Cardiac muscle cell (in vitro differentiated cells and primary cell): ENCODE measurements around the gene SNRNP48. TPM values are rescaled to one million over a fixed set of nuclear protein-coding genes. Genes with fewer than 3 reads are reported as not detected.

ENCODE experiments used
- DNase-seq, 2 donors: peaks; one replicate each; pipeline versions ENCODE4 v3.0.0 to v3.0.0-alpha.2; 2010 to 2017; ENCODE audit warnings: low read depth in 1 of 2, low spot score in 1 of 2
- H3K27ac ChIP-seq: fragments of 200-600 bp; sonication (generic); 2 replicates; pipeline ENCODE4 v1.5.1; 2016
- H3K27me3 ChIP-seq: fragments of 200-600 bp; sonication (generic); 2 replicates; pipeline ENCODE4 v1.6.0; 2016; ENCODE audit warnings: control low read depth
- H3K36me3 ChIP-seq: fragments of 200-600 bp; sonication (generic); 2 replicates; pipeline ENCODE4 v1.5.1; 2016; ENCODE audit warnings: control low read depth
- H3K4me1 ChIP-seq: fragments of 200-600 bp; sonication (generic); 2 replicates; pipeline ENCODE4 v1.8.1; 2017; ENCODE audit warnings: low read depth, mild to moderate bottlenecking, mixed run types
- H3K4me3 ChIP-seq: fragments of 200-600 bp; sonication (generic); 2 replicates; pipeline ENCODE4 v1.5.1; 2016; ENCODE audit warnings: mild to moderate bottlenecking
- H3K9me3 ChIP-seq: fragments of 200-600 bp; sonication (generic); 2 replicates; pipeline ENCODE4 v1.5.1; 2017; ENCODE audit warnings: low read depth, mild to moderate bottlenecking, control low read depth
- polyA plus RNA-seq: library from polyadenylated mRNA; unstranded; fragments of >200 nt; fragmentation: Nextera tagmentation; extraction: Ambion mirVana; gene quantifications from 2 replicates; pipeline ENCODE4 v1.2.1, GENCODE V29; 2016
- total RNA-seq: library from RNA; depleted of rRNA; stranded (reverse); fragments of >200 nt; gene quantifications from 2 replicates; pipeline ENCODE4 v1.2.3, GENCODE V29; 2016
- TF ChIP-seq, protein P1 (sequence below): IDR thresholded peaks from 2 replicates; pipeline ENCODE4 v1.5.1; 2012; ENCODE audit warnings: low read depth, mild to moderate bottlenecking, low read length

The SNRNP48 gene
- total and polyA plus RNA-seq, 2 experiments from 2014 or later = 9.2 to 24.8 TPM

DNA sequence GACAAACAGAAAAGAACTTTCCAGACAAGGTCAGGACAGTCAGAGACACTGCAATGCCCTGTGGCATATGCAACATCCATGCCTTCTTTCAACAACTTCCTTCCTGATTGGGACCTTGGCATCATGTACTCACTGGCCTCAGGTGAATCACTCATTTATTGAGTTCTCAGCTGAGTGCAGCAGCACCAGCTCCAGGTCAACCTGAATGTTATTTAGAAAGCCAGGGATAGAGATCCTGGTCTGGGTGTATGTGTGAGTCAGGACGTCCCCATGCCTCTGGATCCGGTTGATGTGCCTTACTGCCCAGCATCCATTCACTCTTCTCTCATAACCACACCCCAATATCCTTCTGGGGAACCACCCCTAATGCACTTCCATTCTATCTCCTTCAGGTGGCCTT is 54.4 kb downstream of the SNRNP48 start:
- no peak for DNase-seq
- Histone ChIP-seq H3K27me3 (no peaks in the 10 kb centered on the region), H3K27ac (no peak overlapping the region), H3K9me3 (no peaks in the 10 kb centered on the region), H3K4me3 (no peak overlapping the region), H3K36me3 (no peaks in the 10 kb centered on the region), H3K4me1 (no peaks in the 10 kb centered on the region)
- TF ChIP-seq, protein P1, sequence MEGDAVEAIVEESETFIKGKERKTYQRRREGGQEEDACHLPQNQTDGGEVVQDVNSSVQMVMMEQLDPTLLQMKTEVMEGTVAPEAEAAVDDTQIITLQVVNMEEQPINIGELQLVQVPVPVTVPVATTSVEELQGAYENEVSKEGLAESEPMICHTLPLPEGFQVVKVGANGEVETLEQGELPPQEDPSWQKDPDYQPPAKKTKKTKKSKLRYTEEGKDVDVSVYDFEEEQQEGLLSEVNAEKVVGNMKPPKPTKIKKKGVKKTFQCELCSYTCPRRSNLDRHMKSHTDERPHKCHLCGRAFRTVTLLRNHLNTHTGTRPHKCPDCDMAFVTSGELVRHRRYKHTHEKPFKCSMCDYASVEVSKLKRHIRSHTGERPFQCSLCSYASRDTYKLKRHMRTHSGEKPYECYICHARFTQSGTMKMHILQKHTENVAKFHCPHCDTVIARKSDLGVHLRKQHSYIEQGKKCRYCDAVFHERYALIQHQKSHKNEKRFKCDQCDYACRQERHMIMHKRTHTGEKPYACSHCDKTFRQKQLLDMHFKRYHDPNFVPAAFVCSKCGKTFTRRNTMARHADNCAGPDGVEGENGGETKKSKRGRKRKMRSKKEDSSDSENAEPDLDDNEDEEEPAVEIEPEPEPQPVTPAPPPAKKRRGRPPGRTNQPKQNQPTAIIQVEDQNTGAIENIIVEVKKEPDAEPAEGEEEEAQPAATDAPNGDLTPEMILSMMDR = no peak

DNA sequence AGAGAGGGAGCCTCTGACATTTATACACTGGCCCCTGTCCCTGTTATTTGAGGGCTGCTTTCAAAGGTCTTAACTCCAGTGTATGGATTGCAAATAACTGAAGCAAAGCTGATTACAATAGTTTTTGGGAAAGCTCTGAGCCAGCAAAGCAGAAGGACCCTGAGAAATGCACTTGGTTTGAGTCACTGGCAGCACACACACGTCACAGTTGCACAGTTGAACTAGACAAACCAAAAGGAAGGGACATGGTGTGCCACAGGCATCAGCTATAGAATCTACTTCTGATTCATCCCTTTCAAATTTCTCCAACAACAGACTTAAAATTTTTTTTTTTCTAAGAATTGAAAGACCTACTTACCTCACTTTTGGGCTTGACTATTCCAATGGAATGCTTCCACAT is 56.4 kb downstream of the SNRNP48 start:
- Histone ChIP-seq H3K27me3 (peaks cover 8% of the 10 kb centered on the region), H3K4me3 (no peak overlapping the region), H3K36me3 (no peaks in the 10 kb centered on the region), H3K27ac (no peak overlapping the region), H3K9me3 (no peaks in the 10 kb centered on the region), H3K4me1 (no peaks in the 10 kb centered on the region)
- TF ChIP-seq, protein P1 = no peak
- peak in 1 of 2 donors; percentile 17 for DNase-seq

DNA sequence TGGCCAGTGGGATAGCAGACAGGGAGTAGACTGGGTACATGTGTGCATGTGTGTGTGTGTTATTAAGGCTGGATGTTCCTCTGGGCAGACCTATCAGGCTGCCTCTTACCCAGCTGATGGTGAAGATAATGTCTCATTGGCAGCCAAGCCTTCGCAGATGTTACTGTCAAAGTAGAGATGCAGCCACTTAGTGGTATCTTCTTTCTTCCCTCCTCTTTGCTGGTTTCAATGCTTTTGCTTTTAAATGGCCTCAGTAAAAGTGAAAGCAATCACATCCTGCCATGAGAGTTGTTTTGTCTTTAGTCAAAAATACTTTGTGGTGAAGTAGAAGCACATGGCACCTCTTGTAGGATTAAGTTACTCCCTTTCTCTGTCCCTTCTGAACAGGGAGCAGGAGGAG is 57.5 kb downstream of the SNRNP48 start:
- Histone ChIP-seq H3K4me3 (no peak overlapping the region), H3K27me3 (peaks cover 8% of the 10 kb centered on the region), H3K36me3 (no peaks in the 10 kb centered on the region), H3K9me3 (no peaks in the 10 kb centered on the region), H3K4me1 (no peaks in the 10 kb centered on the region), H3K27ac (no peak overlapping the region)
- no peak for DNase-seq
- TF ChIP-seq, protein P1 = no peak

DNA sequence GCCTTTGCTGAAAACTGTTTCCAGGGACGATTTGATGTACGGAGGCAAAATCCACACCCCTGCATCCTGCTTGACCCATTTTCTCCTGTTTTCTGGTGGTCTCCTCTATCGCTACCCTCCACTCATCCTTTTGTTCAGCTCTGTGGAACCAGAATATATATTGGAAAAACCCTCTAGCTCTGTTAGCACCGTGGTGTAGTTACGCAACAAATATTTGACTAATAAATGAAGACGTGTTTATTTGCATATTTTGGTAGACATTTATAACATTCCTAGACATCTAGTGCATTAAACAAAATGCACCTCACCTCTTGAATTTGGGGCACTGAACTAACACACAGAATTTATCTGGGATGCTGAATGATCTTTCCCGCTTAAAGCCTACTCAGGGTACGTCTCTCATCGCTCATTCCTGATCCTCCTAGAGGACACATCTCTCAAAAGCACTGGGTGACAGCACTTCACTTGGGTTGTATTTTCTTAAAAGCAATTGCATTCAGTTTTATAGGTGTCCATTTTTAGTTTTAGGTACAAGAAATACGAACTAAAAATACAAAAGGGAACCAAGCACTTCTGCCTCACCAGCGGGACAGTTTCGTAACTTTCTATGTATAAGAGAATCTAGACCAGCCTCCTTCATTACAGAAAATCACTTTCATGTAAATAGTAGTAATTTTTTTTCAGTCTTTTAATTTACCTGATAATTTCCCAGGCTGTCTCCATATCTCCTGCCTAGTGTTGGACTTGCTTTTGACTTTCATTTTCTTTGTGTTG is 59.2 kb downstream of the SNRNP48 start:
- no peaks in the 10 kb centered on the region for H3K9me3 ChIP-seq
- DNase-seq = no peak
- no peaks in the 10 kb centered on the region for H3K4me1 ChIP-seq
- peaks cover 8% of the 10 kb centered on the region for H3K27me3 ChIP-seq
- H3K36me3 ChIP-seq = no peaks in the 10 kb centered on the region
- no peak overlapping the region for H3K27ac ChIP-seq
- no peak overlapping the region for H3K4me3 ChIP-seq
- TF ChIP-seq, protein P1 = no peak

DNA sequence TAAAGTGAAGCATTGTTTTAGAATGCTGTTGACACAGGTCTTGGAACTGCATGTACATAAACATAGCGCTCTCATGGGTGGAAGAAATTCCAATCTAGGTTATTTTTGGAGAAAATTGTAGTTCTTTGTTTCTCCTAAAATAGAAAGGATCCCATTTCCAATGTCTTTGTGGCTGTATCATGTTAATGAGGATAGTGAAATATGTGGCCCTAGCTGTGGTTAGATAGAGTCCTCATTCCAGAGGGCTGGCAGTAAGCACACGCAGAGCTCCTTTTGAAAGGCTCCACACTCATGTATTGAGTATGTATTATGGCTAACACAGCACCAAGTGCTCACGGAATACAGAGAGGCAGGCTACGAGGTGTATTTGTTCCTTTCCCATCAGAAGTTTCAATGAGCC is 60.9 kb downstream of the SNRNP48 start:
- no peak for DNase-seq
- no peak overlapping the region for H3K4me3 ChIP-seq
- no peaks in the 10 kb centered on the region for H3K9me3 ChIP-seq

More for the DNA sequence above, 60.9 kb downstream of the SNRNP48 start:
- no peaks in the 10 kb centered on the region for H3K36me3 ChIP-seq
- no peak overlapping the region for H3K27ac ChIP-seq
- H3K27me3 ChIP-seq = peaks cover 8% of the 10 kb centered on the region
- no peaks in the 10 kb centered on the region for H3K4me1 ChIP-seq
- TF ChIP-seq, protein P1 = no peak
